Measurements from ENCODE around the gene KPNA1.

GRCh38 chr3:122530164-122530563, 15.4 kb upstream of the KPNA1 start:
- TF ChIP-seq CTCF (IDR thresholded peaks at IDR 0.05): no peak
- TF ChIP-seq EP300 (IDR thresholded peaks at IDR 0.05; ENCODE audit: low read depth): no peak
- no peak for TF ChIP-seq POLR2A (IDR thresholded peaks at IDR 0.05)
- TF ChIP-seq POLR2AphosphoS5 (IDR thresholded peaks at IDR 0.05): no peak

All from transverse colon (tissue), 4 donors.